HUES48 (cell line): ENCODE data around the gene DCP1A.

Source experiments
- H3K27ac ChIP-seq: one replicate; pipeline ENCODE4 v1.7.0; 2013; ENCODE audit warnings: low read depth, low read length, inconsistent platforms
- H3K27me3 ChIP-seq: 2 replicates; pipeline ENCODE4 v1.6.1; 2013; ENCODE audit warnings: mild to moderate bottlenecking, low read length; ENCODE audit not compliant: control insufficient read depth, insufficient read depth
- H3K36me3 ChIP-seq: 2 replicates; pipeline ENCODE4 v1.6.1; 2013; ENCODE audit warnings: low read length; ENCODE audit not compliant: control insufficient read depth, insufficient read depth
- H3K4me1 ChIP-seq: 2 replicates; pipeline ENCODE4 v1.6.1; 2013; ENCODE audit warnings: mild to moderate bottlenecking, low read length; ENCODE audit not compliant: control insufficient read depth, insufficient read depth
- H3K4me3 ChIP-seq: 2 replicates; pipeline ENCODE4 v1.5.1; 2013; ENCODE audit warnings: mild to moderate bottlenecking, low read depth, low read length
- H3K9ac ChIP-seq: 2 replicates; pipeline ENCODE4 v1.6.1; 2013; ENCODE audit warnings: mild to moderate bottlenecking, low read depth, low read length, moderate library complexity
- H3K9me3 ChIP-seq: 2 replicates; pipeline ENCODE4 v1.6.1; 2013; ENCODE audit warnings: low read length; ENCODE audit not compliant: control insufficient read depth, insufficient read depth

Gene DCP1A

DNA sequence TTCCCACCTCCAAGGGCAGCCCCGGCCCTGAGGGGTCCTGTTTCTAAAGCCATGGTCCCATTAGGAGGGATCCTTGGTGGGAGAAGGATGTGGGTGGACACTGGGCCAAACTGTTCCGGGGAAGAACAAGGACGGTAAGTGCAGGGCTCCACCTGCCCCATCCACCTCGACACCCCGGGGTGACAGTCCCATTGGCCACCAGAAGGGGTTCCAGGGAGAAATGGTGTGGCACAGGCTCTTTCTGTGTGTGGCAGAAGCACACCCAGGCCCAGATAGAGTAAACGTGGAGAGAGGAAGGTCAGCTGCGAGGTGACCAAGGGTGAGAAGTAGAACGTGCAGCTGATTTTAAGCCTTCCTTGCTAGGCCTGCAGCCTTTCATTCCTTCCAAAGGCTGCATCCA lies 103.6 kb downstream of the DCP1A start:
- peaks cover 62% of the 10 kb centered on the region for H3K36me3 ChIP-seq
- H3K27ac ChIP-seq: no peak overlapping the region
- H3K9me3 ChIP-seq: no peaks in the 10 kb centered on the region
- no peak overlapping the region for H3K4me3 ChIP-seq
- no peak overlapping the region for H3K9ac ChIP-seq
- no peaks in the 10 kb centered on the region for H3K27me3 ChIP-seq
- H3K4me1 ChIP-seq: peaks cover 22% of the 10 kb centered on the region

DNA sequence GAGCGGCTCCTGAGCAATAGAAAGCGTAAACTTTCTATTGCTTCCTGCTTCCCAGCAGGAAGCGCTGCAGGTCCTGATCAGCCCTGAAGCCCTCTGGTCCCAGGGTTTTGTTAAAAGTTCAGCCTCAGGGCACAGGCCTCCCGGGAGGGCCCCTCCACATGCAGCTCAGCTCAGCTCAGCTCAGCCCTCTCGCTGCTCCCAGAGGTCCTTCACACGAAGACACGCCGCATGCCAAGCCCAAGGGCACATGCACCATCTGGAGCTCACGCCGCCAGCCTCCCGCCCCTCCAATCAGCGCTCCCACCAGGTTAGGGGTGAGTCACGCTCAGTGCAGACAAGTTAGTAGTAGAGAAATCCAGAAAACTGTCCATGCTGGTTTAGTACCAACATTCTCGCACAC lies 104.2 kb downstream of the DCP1A start:
- no peak overlapping the region for H3K4me3 ChIP-seq
- H3K27me3 ChIP-seq: no peaks in the 10 kb centered on the region
- H3K4me1 ChIP-seq: peaks cover 22% of the 10 kb centered on the region
- H3K9ac ChIP-seq: no peak overlapping the region
- peak overlapping the region; percentile 51 for H3K27ac ChIP-seq
- peaks cover 68% of the 10 kb centered on the region for H3K36me3 ChIP-seq
- H3K9me3 ChIP-seq: no peaks in the 10 kb centered on the region

GRCh38 chr3:53242642-53243041 lies 104.7 kb downstream of the DCP1A start:
- no peak overlapping the region for H3K9ac ChIP-seq
- H3K4me3 ChIP-seq: no peak overlapping the region
- peak overlapping the region; percentile 51 for H3K27ac ChIP-seq
- H3K36me3 ChIP-seq: peaks cover 68% of the 10 kb centered on the region
- no peaks in the 10 kb centered on the region for H3K9me3 ChIP-seq
- peaks cover 22% of the 10 kb centered on the region for H3K4me1 ChIP-seq
- no peaks in the 10 kb centered on the region for H3K27me3 ChIP-seq

GRCh38 chr3:53242155-53242554 lies 105.2 kb downstream of the DCP1A start:
- Histone ChIP-seq H3K4me3 (no peak overlapping the region), H3K27ac (no peak overlapping the region), H3K27me3 (no peaks in the 10 kb centered on the region), H3K36me3 (peaks cover 70% of the 10 kb centered on the region), H3K4me1 (peaks cover 22% of the 10 kb centered on the region), H3K9ac (no peak overlapping the region), H3K9me3 (no peaks in the 10 kb centered on the region)

GRCh38 chr3:53240989-53241972 lies 106.1 kb downstream of the DCP1A start:
- H3K9ac ChIP-seq: no peak overlapping the region
- H3K27me3 ChIP-seq: no peaks in the 10 kb centered on the region
- H3K36me3 ChIP-seq: peaks cover 77% of the 10 kb centered on the region
- no peak overlapping the region for H3K4me3 ChIP-seq
- H3K9me3 ChIP-seq: no peaks in the 10 kb centered on the region
- no peak overlapping the region for H3K27ac ChIP-seq
- H3K4me1 ChIP-seq: peaks cover 22% of the 10 kb centered on the region

DNA sequence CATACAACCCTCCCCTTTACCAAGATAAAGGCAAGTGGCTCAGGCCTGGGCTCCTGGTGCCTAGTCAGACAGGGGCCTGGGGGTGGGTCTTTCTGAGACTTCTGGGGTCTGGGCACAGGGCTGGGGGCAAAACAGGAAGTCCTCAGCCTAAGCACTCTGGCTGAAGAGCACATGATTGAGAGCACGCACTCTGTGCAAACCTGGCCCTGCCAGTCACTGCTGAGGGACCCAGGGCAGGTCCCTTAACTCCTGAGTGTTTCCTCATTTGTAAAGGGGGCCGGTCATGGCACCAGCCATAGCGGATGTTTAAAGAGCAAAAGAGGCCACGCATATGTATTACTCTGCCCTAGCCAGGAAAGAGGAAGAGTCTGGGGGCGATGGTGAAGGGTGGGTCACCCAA lies 107.5 kb downstream of the DCP1A start:
- no peaks in the 10 kb centered on the region for H3K27me3 ChIP-seq
- peaks cover 88% of the 10 kb centered on the region for H3K36me3 ChIP-seq
- H3K4me1 ChIP-seq: peaks cover 22% of the 10 kb centered on the region
- no peak overlapping the region for H3K4me3 ChIP-seq
- no peak overlapping the region for H3K9ac ChIP-seq
- H3K9me3 ChIP-seq: no peaks in the 10 kb centered on the region
- no peak overlapping the region for H3K27ac ChIP-seq

- H3K9ac ChIP-seq: no peak overlapping the region
Observed at GRCh38 chr3:53238886-53239285, 108.5 kb downstream of the DCP1A start.

GRCh38 chr3:53238051-53238850 lies 109.1 kb downstream of the DCP1A start:
- H3K36me3 ChIP-seq: peaks cover 96% of the 10 kb centered on the region
- H3K27ac ChIP-seq: no peak overlapping the region
- no peaks in the 10 kb centered on the region for H3K9me3 ChIP-seq
- H3K4me3 ChIP-seq: no peak overlapping the region
- H3K27me3 ChIP-seq: no peaks in the 10 kb centered on the region
- peaks cover 10% of the 10 kb centered on the region for H3K4me1 ChIP-seq
- no peak overlapping the region for H3K9ac ChIP-seq

More at GRCh38 chr3:53238886-53239285, 108.5 kb downstream of the DCP1A start:
- Histone ChIP-seq H3K27me3 (no peaks in the 10 kb centered on the region), H3K4me1 (peaks cover 16% of the 10 kb centered on the region), H3K27ac (no peak overlapping the region), H3K9me3 (no peaks in the 10 kb centered on the region), H3K36me3 (peaks cover 91% of the 10 kb centered on the region), H3K4me3 (no peak overlapping the region)

DNA sequence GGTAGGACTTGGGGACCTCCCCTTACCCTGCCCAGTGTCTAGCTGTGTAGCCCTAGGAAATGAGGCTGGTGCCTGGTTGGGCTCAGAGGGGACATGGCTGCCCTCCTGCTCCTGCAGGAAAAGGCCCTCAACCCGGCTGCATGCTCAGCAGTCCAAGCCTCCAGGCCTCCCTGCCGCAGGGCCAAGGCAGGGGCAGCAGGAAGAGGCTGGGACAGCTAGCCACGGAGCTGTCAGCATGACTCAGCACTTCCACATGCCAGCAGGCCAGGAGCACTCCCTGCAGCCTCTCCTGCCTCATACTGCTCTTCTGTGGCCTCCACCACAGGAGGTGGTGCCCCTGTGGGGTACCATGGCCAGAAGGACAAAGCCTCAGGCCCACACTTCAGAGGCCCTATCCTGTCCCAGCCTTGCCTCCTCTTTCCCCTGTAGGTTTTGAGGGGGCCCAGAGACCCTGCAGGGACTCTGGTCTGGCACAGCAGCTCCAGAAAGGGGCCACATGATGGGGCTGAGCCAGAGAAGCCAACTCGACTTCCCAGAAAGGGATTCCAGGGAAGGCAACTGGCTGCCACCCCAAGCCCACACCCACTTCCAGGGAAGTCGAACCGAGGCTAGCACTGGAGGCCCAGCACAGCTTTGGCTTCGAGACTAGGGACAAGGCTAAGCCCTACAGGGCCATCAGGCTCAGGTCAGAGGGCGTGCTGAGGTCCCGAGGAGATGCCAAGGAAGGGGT lies 111.1 kb downstream of the DCP1A start:
- Histone ChIP-seq H3K4me1 (no peaks in the 10 kb centered on the region; the same call in 1 of the 2 replicates), H3K9me3 (no peaks in the 10 kb centered on the region), H3K27me3 (no peaks in the 10 kb centered on the region), H3K36me3 (peaks cover 98% of the 10 kb centered on the region), H3K9ac (0 out of 2 replicates have a peak overlapping the region, but pooled peaks have one; percentile 14), H3K4me3 (no peak overlapping the region), H3K27ac (peak overlapping the region; percentile 64)

GRCh38 chr3:53235545-53235944 lies 111.8 kb downstream of the DCP1A start:
- Histone ChIP-seq H3K36me3 (peaks cover 98% of the 10 kb centered on the region), H3K4me3 (no peak overlapping the region), H3K9me3 (no peaks in the 10 kb centered on the region), H3K27me3 (no peaks in the 10 kb centered on the region), H3K27ac (peak overlapping the region; percentile 64), H3K9ac (no peak overlapping the region), H3K4me1 (no peaks in the 10 kb centered on the region; the same call in 1 of the 2 replicates)
